AG04450 (cell line): Measurements from ENCODE around the gene COG3. TPM values are rescaled to one million over a fixed set of nuclear protein-coding genes. Genes with fewer than 3 reads are reported as not detected.
"Not testable (repeated sequence)": the region's sequence is repeated elsewhere in the genome, so short reads cannot be mapped to it uniquely, and the experiment has no call there.

ENCODE experiments used
- CTCF ChIA-PET: fragments of 300-600, 350-600 bp; formaldehyde crosslinking; extraction: SDS; loops from one replicate; lab custom pipeline; 2022; ENCODE audit warnings: antibody characterized with exemption, inconsistent platforms; lab: Charles Lee
- POLR2A ChIA-PET: fragments of 350-600 bp; formaldehyde crosslinking; extraction: SDS; loops from one replicate; lab custom pipeline; 2021; ENCODE audit warnings: antibody characterized with exemption, inconsistent platforms; lab: Yijun Ruan, JAX
- DNase-seq: peaks from one replicate; pipeline ENCODE4 v3.0.0-alpha.2; 2011; ENCODE audit warnings: low read depth, low spot score
- H3K27ac ChIP-seq: one replicate; pipeline ENCODE4 v1.5.1; 2012; ENCODE audit warnings: low read depth, low read length, control low read depth
- H3K27me3 ChIP-seq: one replicate; pipeline ENCODE4 v1.6.0; 2012; ENCODE audit warnings: low read length; ENCODE audit not compliant: control insufficient read depth, insufficient read depth
- H3K4me3 ChIP-seq: 2 replicates; pipeline ENCODE4 v1.5.1; 2011; ENCODE audit warnings: mild to moderate bottlenecking, low read depth, low read length, control low read depth
- H3K9me3 ChIP-seq: 2 replicates; pipeline ENCODE4 v1.5.1; 2012; ENCODE audit warnings: low read length; ENCODE audit not compliant: control insufficient read depth, insufficient read depth
- CTCF ChIP-seq: IDR thresholded peaks from 2 replicates; pipeline ENCODE4 v1.5.1; 2011; ENCODE audit warnings: low read depth, low read length, control low read depth, inconsistent platforms
- polyA plus RNA-seq: library from polyadenylated mRNA; depleted of rRNA; stranded (reverse); fragments of >200 nt; gene quantifications from 2 replicates; pipeline ENCODE4 v1.2.3, GENCODE V29; 2011

The COG3 gene
- polyA plus RNA-seq, 1 experiment = 36.3 TPM

GRCh38 chr13:45419945-45420344 is 44.8 kb upstream of the COG3 start:
- peaks cover 5% of the 10 kb centered on the region for H3K27me3 ChIP-seq
- DNase-seq = no peak
- no peaks in the 10 kb centered on the region; the same call in 1 of the 2 replicates for H3K9me3 ChIP-seq
- no peak overlapping the region for H3K4me3 ChIP-seq
- POLR2A ChIA-PET = interaction anchor here (0.7 kb wide), 1 partner anchor 207 kb away, joined by 3 read pairs; no protein-coding TSS in a partner anchor
- no peak for TF ChIP-seq CTCF
- CTCF ChIA-PET = no interaction called here
- no peak overlapping the region for H3K27ac ChIP-seq

DNA sequence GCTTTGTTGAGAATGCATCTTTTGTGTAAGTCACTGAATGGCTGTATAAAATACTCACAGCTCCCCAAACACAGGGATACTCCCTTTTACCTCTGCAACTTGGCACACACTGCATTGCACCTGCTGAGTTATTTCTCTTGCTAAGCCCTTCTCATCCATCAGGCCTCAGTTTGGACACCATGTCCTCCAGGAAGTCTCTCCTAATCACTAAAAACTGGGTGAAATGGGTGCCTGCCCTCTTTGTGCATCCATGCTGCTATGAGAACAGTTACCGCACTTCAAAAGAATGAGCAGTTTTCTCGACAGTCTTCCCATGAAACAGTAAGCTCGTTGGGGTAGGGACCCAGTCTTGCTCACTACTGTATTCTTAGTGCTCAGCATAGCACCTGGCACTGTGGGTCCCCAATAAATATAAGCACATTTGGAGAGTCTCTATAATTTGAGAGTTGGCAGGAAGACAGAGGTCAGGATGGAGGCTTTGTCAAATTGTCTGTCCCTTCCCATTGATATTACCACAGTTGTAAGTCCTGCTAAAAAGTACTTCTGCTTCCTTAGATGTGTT is 41.9 kb upstream of the COG3 start:
- CTCF ChIA-PET = no interaction called here
- H3K9me3 ChIP-seq = no peaks in the 10 kb centered on the region; the same call in 1 of the 2 replicates

GRCh38 chr13:45426056-45426841 is 38.5 kb upstream of the COG3 start:
- DNase-seq, POLR2A ChIA-PET, H3K9me3 ChIP-seq, H3K4me3 ChIP-seq, H3K27ac ChIP-seq, H3K27me3 ChIP-seq: not testable (repeated sequence)
- CTCF ChIA-PET = interaction anchor here (1.0 kb wide), 1 partner anchor 32 kb away, joined by 3 read pairs; no protein-coding TSS in a partner anchor

More for the DNA sequence above, 41.9 kb upstream of the COG3 start:
- Histone ChIP-seq H3K27ac (no peak overlapping the region), H3K27me3 (peaks cover 5% of the 10 kb centered on the region), H3K4me3 (no peak overlapping the region)
- POLR2A ChIA-PET = no interaction called here
- TF ChIP-seq CTCF = no peak
- no peak for DNase-seq

DNA sequence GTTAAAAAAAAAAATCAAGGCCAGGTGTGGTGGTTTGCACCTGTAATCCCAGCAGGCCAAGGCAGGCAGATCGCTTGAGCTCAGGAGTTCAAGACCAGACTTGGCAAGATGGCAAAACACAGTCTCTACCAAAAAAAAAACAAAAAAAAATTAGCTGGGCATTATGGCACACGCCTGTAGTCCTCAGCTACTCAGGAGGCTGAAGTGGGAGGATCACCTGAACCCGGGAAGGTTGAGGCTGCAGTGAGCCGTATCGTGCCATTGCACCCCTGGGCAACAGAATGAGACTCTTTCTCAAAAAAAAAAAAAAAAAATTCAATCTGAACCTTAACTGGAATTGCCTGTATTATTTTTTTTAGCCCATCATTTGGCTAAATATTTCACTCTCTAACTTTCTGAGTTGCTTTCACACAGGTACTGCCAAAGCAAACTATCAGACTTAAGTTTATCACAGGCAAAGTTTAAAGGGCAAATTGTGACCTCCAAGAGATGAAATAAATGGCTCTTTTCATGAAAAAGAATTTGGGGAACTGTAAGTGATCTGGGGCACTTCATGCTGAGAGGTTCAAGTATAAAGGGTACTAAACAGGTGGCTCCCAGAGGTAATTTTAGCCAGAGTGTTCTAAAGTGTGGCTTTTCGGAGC is 31.9 kb upstream of the COG3 start:
- Histone ChIP-seq H3K4me3 (no peak overlapping the region), H3K27me3 (no peaks in the 10 kb centered on the region), H3K27ac (no peak overlapping the region), H3K9me3 (no peaks in the 10 kb centered on the region)
- no peak for TF ChIP-seq CTCF
- CTCF ChIA-PET = no interaction called here
- POLR2A ChIA-PET = no interaction called here
- DNase-seq = no peak

DNA sequence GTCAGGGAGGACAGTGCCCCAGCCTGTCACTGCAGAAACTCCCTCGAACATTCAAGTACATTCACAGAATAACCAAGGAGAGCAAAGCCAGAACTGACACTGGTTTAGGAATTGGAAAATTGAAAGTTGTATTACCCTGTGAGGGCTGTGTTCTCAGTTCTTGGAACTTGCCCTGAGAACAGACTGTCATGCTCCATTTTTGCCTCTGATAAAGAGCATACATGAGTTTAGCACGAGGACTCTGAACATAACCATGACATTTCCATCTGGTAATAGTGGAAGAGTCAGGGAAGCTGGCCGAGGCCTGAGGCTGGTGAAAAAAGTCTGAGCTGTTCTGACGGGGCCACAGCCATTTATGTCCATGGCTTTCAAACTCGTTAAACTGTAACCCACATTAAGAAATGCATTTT is 31.4 kb upstream of the COG3 start:
- no peaks in the 10 kb centered on the region for H3K27me3 ChIP-seq
- POLR2A ChIA-PET = no interaction called here
- H3K27ac ChIP-seq = no peak overlapping the region
- no peaks in the 10 kb centered on the region for H3K9me3 ChIP-seq
- no peak for DNase-seq
- CTCF ChIA-PET = no interaction called here
- TF ChIP-seq CTCF = no peak
- H3K4me3 ChIP-seq = no peak overlapping the region
